HG02870 (cell line): ENCODE measurements around the gene CROCC2.

Experiments
- ATAC-seq: cut with Tn5 transposase; IDR thresholded peaks from one replicate; pipeline ENCODE4 v1.9.1; 2021; ENCODE audit warnings: mild to moderate bottlenecking, moderate library complexity; ENCODE audit not compliant: unreplicated experiment

The CROCC2 gene

GRCh38 chr2:240904216-240905175, 1.6 kb upstream of the CROCC2 start:
- ATAC-seq: no peak

DNA sequence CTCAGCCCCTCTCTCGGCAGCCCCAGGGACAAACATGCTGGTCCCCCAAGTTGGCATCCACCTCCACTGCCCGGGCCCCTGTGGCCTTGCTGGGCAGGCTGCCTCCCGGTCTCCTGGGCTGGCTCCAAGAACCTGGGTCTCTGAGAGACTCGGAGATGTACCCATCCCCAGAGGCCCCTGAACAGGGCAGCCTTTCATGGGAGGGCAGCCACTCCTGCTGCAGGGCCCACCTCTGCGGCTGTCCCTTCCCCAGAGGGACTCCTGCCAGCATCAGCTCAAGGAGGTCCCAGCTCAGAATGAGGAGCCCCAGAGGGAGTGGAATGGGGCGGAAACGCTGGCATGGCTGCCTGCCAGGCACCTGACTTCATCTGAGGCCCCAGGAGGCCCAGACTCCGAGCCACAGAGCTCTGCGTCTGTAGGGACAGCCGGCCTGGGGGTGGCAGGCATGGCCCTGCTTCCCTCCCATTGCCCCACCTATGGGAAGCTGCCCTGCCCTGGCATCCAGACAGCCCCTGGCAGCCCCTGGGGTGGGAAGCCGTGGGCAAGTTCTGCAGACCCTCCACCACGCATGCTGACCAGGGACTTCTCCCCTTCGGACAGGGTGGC, 857 bp upstream of the CROCC2 start:
- no peak for ATAC-seq

DNA sequence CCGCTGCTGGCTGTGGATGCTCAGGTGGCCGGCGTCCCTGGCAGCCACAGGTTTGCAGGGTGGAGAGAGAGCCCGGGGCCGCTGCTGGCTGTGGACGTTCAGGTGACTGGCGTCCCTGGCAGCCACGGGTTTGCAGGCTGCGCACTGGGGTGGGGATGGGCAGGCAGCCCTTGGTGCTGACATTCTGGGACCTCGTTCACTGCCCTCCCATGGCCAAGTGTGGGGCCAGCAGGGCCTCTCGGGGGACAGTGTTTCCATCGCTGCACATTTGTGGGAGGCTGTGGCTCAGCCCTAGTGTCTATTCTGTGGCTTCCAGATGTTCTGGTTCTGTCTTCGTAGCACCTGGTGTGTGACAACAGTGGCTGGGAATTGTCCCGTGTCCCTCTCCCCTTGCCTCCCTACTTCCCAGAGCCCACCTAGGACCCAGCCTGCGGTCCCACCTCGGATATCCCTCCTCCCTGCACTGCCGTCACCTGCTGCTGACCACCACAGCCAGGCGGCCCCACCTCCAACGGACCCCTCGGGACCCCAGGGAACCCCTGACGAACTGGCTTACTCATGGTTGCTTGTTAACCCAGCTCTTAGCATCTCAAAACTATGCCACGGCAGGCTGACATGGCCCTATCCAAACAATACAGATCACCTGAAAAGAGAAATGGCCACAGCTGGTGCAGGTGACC, 915 bp downstream of the CROCC2 start:
- ATAC-seq: no peak

DNA sequence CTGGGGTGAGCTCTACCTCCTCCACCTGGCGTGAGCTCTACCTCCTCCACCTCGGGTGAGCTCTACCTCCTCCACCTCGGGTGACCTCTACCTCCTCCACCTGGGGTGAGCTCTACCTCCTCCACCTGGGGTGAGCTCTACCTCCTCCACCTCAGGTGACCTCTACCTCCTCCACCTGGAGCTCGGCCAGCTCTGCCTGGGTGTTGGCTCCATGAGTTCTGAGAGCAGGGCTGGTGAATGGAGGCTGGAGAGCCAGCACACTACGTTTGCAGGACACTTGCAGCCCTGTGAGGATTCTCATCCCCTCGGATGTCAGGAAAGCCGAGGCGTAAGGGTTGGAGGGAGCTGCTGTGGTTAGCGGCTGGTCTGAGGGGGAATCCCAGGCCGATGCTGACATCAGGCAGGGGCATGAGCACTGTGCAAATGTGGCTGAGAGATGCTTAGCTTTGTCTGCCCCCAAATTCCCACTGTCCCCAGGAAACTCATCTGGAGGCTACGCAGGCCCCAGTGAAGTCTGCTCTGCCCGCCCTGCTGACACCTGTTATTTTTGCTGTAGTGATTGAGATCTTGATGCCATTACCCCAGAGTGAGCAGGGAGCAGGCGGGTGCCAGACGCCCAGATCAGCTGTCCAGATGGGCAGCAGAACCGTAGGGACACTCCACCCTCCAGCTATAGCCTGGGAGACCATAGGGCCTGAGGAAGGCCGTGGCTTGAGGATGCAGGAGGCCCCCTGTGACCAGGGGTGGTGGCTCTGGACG, 3.3 kb downstream of the CROCC2 start:
- no peak for ATAC-seq

DNA sequence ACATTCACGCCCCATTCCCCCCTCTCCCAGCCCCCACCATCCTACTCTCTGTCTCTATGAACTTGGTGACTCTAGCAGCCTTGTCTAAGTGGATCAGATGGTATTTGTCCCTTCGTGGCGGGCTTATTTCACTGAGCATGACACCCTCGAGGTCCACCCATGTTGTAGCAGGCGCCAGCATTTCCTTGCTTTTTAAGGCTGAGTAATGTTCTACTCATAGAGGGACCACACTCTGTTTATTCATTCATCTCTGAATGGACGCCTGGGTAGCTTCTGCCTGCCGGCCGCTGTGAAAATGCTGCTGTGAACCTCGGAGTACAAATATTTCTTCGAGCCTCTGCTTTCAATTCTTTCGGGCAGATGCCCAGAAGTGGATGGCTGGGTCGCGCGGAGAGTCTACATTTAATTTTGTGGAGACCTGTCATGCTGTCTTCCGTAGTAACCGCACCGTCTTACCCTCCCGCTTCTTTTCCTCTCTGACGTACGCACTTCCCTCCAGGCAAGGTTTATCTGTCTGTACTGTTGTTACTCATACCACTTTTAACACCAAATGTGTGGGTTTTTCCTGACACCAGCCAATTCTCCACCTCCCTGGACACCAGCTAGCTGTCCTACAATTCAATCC, 5.6 kb downstream of the CROCC2 start:
- no peak for ATAC-seq

DNA sequence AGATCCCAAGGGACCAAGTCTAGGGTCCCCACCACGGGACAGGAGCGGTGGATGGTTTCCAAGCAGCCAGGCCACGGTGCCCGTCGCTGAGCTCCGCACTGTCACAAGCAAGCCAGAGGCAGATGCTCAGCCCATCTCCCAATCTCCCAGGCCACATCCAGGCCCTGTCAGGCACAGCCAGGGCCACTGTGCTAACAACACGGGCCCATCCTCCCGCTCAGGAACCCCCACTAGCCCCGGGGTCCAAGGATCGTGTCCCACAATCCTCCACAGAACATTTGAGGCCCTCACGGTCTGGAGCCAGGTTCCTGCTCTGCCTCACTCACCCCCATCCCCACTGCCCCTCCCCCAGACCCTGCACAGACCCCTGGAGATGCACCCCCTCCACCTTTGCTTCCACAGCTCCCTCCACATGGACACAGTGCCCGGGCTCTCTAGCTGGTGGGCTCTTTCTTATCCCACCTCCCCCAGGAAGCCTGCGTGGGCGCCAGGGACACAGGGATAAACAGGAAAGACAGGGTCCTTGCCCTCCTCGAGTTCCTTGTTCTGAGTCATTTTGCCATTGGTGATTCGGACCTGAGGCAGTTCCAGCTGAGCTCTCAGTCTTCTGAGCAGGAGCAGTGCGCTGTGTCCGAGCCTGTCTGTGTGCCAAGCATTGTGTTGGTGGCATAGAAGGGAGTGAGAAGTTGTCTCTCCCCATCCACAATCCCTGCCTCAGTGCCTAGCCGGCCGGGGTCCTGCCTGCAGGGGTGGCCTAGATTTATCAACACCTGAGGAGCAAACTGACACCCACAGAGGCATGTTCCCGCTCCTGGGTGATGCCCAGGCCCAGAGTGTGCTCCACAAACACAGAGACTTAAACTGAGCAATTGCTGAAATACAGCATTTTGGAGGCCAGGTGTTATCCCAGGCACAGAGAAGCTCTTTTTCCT, 7.0 kb downstream of the CROCC2 start:
- no peak for ATAC-seq

DNA sequence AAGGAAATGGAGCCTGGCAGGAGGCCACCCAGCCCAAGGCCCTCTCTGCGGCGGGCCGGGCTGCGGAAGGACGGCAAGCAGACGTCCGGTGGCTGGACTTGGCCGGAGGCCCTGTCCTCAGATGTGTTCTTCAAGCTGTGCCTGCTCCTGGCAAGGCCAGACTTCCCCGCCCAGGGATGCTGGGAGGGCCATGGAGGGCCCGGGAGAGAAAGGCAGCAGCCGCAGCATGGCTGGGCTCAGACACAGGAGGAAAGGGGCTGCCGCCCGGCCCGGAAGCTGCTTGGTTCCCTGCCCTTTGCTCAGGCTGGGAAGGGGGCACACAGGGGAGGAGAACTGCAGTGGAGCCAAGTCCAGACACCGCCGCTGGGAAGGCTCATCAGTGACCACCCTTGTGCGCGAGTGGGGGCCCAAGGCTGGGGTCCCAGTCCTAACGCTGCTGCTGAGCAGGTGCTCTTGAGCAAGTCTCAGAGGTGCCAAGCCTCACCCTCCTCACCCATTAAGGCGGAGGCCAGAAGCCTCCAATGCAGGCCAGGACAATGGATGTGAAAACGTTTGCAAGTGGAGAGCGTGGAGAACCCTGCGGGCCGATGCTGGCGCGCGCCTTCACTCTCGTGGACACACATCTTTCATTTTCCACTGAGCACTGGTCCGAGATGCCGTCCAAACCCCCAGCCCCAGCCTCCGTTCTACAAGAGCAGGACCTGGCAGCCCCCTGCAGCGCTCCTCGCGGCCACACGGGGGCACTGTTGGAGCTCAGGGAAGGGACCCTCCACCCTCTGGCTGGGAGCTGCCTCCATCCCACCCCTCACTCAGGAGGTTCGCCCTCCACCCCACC, 7.9 kb downstream of the CROCC2 start:
- ATAC-seq: no peak

DNA sequence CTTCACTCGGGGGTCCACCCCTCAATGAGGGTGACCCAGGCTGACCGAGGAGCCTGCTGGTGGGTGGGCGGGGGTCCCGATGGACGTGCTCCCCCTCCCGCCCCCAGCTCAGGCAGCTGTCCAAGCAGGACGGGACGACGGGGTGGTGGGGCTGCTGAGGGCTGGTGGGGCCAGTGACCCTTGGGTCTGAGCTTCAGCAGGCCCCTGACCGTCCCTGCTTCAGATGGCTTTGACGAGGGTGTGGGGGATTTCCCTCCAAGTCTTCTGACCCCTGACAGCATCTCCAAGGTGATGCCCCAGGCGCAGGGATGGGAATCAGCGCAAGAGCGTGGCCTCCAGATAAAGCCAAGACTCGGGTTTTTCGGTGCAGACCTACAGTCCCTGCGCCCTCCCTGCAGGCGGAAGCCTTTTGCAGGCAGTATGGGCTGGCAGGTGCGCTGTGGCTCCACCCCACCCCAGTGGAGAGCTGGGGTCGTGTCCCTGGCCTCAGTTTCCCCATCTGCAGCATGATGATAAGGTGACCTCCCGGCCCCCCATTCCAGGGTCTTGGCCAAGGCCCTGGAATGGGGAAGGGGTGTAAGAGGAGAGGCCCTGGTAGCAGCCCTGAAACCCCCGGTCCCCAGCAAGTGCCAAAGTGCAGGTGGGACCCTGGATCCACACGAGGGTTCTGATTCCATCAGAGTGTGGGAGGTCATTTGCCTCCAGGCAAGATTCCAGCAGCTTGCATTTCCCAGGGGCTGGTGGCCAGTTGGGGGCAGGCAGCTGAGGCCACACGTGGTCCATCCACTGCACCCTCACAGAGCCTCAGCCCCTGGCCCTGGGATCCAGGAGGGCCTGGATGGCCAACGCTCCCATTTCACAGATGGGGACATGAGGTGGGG, 8.7 kb downstream of the CROCC2 start:
- ATAC-seq: no peak

GRCh38 chr2:240915526-240916341, 9.6 kb downstream of the CROCC2 start:
- no peak for ATAC-seq

GRCh38 chr2:240916571-240917008, 10.5 kb downstream of the CROCC2 start:
- ATAC-seq: no peak

- ATAC-seq: no peak
Measured at GRCh38 chr2:240917009-240917683, 11.0 kb downstream of the CROCC2 start.

GRCh38 chr2:240917684-240918257, 11.6 kb downstream of the CROCC2 start:
- no peak for ATAC-seq

- no peak for ATAC-seq
Measured at GRCh38 chr2:240918258-240919091, 12.3 kb downstream of the CROCC2 start.

DNA sequence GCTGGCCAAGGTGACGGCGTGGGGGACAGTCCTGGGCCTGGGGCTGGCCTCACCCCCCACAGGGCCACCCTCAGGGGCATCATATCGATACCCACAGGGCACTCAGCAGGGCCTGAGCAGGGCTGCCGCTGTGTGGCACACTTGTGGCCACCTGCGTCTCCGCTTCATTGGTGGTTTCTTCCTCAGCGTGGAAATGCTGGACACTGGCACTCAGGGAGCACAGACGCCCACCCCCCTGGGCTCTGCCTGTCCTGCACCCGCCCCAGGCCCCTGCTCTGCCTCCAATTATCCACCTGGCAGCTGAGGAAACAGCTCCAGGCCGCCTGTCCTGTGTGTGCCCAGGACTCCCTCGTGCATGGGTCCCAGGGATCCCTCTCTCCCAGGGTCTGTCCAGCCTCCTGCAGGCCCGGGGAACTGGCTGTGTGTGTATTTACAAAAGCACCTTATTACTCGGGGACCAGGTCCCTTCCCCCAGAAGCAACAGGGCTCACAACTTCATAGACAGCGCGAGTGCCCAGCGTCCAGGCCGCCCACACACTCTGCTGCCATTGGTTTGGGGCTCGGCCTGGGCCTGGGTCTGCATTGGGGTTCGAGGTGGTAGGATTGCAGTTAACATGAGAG, 13.1 kb downstream of the CROCC2 start:
- no peak for ATAC-seq
